Muscle of arm (tissue), 12 donors: ENCODE data around the gene GRIK3. TPM values are rescaled to one million over a fixed set of nuclear protein-coding genes. Genes with fewer than 3 reads are reported as not detected.
"Not testable (repeated sequence)": the region's sequence is repeated elsewhere in the genome, so short reads cannot be mapped to it uniquely, and the experiment has no call there.

Source experiments
- DNase-seq: peaks from one replicate; pipeline ENCODE4 v3.0.0-alpha.2; 2013
- polyA plus RNA-seq, 12 donors: library from polyadenylated mRNA; unstranded; fragments of 120-200 nt; gene quantifications; one replicate each; pipeline ENCODE4 v1.2.1, GENCODE V29; 2013; ENCODE audit not compliant: insufficient read length in 12 of 12

The GRIK3 gene
- polyA plus RNA-seq, 12 donors = 0.41 to 2.5 (median 0.88) TPM; not detected in 1

DNA sequence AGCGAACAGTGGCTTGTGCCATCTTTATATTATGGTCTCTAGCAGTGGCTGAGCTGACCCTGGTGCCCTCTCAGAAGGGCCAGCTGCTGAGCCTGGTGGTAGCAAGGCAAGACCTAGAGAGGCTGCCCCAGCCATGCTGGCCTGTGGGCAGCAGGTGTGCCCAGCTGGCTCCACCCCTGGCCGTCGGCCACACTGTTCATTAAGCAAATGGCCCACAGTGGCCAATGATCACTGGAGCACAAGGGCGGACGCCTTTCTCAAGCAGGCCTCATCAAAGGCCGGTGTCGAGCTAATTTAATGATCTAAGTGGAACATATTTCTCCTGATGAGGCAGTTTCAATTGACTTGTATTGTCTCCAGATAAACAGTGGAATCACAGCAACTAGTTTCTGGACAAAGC is 89.4 kb downstream of the GRIK3 start:
- DNase-seq = no peak

DNA sequence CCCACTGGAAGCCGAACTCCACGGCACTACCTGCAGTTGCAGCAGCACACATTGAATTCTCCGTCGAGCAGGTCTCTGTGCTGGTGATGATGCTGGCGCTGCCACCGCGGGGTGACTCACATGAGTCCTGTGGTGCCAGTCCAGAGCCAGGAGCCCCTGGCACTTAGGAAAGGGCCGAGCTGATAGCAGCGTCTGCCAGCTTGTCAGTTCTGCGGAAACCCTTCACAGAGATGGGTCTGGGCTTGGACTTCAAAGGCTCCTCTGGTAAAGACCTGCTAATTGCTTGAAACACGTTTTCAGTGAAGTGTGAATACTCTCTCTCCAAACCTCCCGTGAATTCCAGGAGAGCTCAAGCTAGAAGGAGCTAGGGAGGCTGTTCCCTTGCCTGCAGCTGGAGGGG is 92.2 kb downstream of the GRIK3 start:
- DNase-seq = no peak

DNA sequence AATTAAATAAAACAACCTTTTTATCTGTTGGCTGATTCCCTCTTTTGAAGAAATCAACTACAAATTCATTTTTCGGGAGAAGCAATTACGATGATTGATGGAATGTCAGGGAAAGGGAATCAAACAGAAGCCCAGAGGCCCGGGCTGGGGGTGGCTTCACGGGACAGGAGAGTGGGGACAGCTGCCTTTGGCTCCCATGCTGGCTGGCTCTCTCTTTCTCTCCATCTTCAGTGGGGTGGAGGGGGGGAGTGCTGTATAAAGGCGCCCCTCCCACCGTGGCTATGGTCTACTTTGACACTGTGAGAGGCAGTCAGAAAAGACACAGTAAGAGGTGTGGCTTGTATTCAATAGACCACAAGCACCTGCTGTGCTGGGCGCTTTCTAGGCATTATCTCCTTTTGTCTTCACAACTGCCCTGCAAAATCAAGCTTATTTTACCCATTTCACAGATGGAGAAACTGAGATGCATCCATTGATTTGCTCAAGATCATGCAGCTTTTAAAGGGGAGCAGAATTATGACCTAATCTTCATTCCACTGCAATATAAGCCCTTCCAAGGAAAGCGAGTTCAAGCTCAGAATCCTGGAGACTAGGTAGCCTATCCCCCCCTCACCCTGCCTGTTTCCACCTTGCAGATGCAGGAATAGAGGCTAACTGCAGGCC is 92.9 kb downstream of the GRIK3 start:
- no peak for DNase-seq

- no peak for DNase-seq
These were observed 95.5 kb downstream of the GRIK3 start for GRCh38 chr1:36938819-36939218.

DNA sequence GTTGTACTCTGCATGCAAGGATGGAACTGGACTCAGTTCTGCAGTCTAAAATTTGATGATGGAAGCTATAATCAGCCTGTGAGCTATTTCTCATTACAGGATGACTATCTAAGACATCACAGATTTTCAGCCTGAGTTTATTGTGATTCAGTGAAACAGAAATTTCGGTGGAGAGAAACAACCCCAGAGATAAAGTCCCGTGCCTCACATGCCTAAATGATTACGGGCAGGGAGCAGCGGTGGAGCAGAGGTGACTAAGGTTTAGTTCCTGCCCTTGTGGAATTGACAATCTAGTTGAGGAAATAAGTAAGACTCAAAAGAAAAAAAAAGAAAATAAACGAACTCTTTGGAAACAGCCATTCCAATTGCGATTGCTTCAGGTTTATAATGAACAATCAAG is 96.9 kb downstream of the GRIK3 start:
- DNase-seq = no peak

GRCh38 chr1:36934061-36934460 is 100.3 kb downstream of the GRIK3 start:
- no peak for DNase-seq

GRCh38 chr1:36927826-36928225 is 106.5 kb downstream of the GRIK3 start:
- no peak for DNase-seq

DNA sequence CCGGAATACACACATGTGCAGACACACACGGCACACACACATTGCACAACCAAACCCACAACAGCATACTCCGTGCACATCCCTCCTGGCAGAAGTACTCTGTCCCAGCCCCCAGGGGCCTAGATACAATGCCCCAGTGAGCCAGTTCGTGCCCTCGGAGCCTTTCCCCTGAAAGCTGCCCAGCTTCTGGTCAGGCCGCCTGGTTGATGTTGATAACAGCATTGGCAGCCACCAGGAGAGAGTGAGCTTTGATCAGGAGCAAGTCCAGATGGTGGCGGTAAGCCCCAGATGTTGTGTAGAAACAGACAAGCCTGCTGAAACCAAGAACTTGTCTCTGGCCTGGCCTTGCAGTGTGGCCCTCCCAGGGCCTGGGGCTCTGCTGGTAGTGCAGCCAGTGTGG is 109.1 kb downstream of the GRIK3 start:
- no peak for DNase-seq

- peak; percentile 75 for DNase-seq
These were observed 110.0 kb downstream of the GRIK3 start for GRCh38 chr1:36924282-36924811.

DNA sequence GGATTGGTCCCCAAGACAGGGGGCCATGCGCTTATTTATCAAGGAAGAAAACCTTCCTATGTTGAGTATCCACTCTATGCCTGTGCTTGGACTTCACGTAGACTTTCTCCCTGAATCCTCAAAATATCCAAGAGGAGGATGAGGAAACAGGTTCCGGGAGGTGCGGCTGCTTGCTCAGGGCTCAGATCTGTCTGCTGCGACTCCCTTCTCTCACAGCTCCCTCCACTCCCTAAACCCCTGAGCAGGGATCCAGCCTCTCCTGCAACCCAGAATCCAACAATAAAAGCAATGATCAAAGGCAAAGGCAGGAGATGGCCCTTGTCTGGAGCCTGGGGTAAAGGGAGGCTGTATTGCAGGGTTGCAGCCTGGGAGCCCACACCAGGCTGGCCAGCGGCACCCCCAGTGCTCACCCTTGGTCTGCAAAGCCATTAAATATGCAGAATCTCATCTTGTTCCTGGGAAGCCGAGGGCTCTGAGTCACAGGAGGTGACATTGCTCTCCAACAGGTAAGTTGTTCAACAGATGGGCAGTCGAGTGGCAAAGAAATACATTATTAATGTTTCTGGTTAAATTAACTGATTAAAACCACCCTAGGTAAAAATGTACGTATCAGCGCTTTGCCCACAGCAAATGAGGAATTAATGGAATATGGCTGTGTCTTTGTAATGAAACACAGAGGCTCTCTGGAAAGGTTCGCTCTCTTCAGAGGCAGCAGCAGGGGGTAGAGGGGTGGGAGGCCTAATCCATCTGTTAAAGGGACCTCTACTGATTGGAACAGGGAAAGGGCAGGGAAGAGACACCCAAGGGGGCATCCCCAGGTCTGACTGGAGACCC is 111.5 kb downstream of the GRIK3 start:
- no peak for DNase-seq

GRCh38 chr1:36922071-36922470 is 112.2 kb downstream of the GRIK3 start:
- DNase-seq = no peak

GRCh38 chr1:36920801-36921405 is 113.4 kb downstream of the GRIK3 start:
- DNase-seq = no peak

GRCh38 chr1:36920371-36920770 is 113.9 kb downstream of the GRIK3 start:
- DNase-seq = no peak

GRCh38 chr1:36919491-36920145 is 114.7 kb downstream of the GRIK3 start:
- DNase-seq = no peak

GRCh38 chr1:36918604-36919003 is 115.7 kb downstream of the GRIK3 start:
- no peak for DNase-seq

GRCh38 chr1:36916542-36916941 is 117.8 kb downstream of the GRIK3 start:
- DNase-seq = not testable (repeated sequence)

GRCh38 chr1:36913484-36914060 is 120.7 kb downstream of the GRIK3 start:
- DNase-seq = no peak

DNA sequence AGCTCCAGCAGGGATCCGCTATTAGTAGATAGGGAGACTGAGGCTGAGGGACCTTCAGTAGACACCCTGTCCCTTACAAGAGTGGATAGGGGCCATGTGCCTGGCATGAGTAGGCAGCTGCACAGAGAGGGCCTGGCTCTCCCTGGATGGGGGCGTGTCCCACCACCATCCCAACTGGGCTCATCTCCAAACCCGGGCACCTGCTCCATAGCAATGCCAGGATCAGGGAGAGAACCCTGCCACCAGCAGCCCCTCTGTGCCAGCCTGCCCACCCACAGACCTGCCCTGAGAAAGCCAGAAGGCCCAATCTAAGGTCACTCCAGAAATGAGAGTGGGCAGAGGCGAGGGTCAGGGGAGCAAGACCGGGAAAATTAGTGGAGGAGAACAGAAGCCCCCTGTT is 121.3 kb downstream of the GRIK3 start:
- DNase-seq = no peak

DNA sequence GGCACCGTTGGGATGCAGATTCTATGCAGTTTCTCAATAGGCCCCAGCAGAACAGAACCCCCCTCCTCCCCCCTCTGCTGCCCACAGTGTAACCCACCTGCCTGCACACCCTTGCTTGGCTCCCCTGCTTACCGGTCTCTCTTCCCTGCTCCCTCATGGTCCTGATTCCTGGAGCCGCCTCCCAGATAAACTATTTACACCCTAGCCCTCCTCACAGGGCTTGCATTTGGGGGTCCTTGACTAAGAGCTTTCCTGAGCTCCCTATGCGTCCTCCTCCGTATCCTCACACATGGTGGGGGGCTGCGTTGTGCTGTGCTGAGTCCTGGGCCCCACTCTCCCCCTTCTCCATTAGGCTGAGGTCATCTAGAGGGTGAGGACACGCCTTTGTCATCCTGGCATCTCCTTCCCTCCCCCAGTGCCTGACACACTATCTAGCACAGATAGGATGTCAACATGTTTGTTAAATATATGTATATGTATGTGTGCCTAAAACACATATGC is 121.9 kb downstream of the GRIK3 start:
- no peak for DNase-seq

DNA sequence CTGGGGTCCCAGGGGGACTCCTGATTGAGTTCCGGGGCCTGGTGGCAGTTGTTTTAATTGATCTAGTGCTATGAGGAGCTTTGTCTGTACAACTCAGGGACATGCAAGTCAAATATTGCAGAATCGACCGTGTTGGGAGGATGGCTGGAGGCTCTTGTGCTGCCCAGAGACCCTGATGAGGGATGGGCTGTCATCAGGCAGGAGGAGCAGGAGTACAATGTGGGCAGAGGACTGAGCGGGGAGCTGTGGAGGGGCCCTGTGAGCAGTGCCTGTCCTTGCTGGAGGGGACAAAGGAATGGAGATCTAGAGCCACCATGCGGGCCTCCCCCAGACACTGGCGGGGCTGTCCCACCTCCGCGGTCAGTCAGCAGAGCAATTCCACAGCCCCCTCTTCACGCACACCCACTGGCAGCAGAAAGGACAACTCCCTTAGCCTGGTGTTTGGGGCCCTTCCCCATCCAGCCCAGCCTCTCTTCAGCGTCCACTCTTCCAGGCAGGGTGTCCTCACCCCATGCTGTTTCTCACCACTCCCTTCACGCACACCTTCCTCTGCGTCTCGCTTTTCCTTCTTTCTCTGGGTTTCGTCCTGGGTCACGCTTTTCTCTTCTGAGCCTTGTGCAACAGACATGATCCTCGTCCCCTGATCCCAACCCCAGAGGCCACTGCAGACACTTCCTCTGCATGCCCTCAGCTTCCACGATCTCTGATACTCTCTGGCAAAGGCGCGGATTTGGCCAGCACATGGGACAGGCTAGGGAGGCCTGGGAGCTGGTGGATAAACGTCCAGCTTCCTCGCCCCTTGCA is 122.6 kb downstream of the GRIK3 start:
- DNase-seq = no peak
